ENCODE data around the gene SPINK2.

- TF ChIP-seq CTCF (IDR thresholded peaks at IDR 0.05) (no peak), POLR2A (IDR thresholded peaks at IDR 0.05) (no peak)
Observed at GRCh38 chr4:56861360-56861759, 39.9 kb upstream of the SPINK2 start.

All from body of pancreas (tissue), 4 donors.